OCI-LY7 (cell line): ENCODE data around the gene GRB10. TPM values are rescaled to one million over a fixed set of nuclear protein-coding genes. Genes with fewer than 3 reads are reported as not detected.

ENCODE experiments used
- BruUV-seq: library from RNA; stranded (reverse); fragments of 400-500 nt; replicated peaks from 2 replicates; lab custom pipeline; 2021; lab: Mats Ljungman, UMichigan
- CTCF ChIA-PET: fragments of 300-600 bp; sonication (Branson Sonifier 250); formaldehyde crosslinking; loops from one replicate; lab custom pipeline; 2022; ENCODE audit warnings: antibody characterized with exemption; ENCODE audit not compliant: unreplicated experiment; lab: Charles Lee
- POLR2A ChIA-PET: fragments of 300-600 bp; sonication (Branson Sonifier 250); formaldehyde crosslinking; loops from one replicate; lab custom pipeline; 2022; ENCODE audit warnings: antibody characterized with exemption; lab: Charles Lee
- DNase-seq: peaks from one replicate; pipeline ENCODE4 v3.0.0-alpha.2; 2015; ENCODE audit warnings: low spot score
- H2AFZ ChIP-seq: fragments of 200-600 bp; sonication (generic), shearing (Covaris generic); 2 replicates; pipeline ENCODE4 v1.6.1; 2014; ENCODE audit warnings: mild to moderate bottlenecking, antibody characterized with exemption, low read length, moderate library complexity
- H3K27ac ChIP-seq: fragments of 200-600 bp; sonication (generic); 2 replicates; pipeline ENCODE4 v1.5.1; 2014; ENCODE audit warnings: mixed run types, low read depth, mild to moderate bottlenecking, moderate library complexity, low read length, inconsistent platforms; ENCODE audit not compliant: poor library complexity, severe bottlenecking
- H3K36me3 ChIP-seq: fragments of 200-600 bp; sonication (generic); 2 replicates; pipeline ENCODE4 v1.6.1; 2014; ENCODE audit warnings: mild to moderate bottlenecking, antibody characterized with exemption, low read length, moderate library complexity, mixed read lengths; ENCODE audit not compliant: insufficient read depth
- H3K4me1 ChIP-seq: fragments of 200-600 bp; sonication (generic); 2 replicates; pipeline ENCODE4 v1.5.1; 2014; ENCODE audit warnings: mild to moderate bottlenecking, low read length; ENCODE audit not compliant: insufficient read depth, poor library complexity, severe bottlenecking
- H3K4me2 ChIP-seq: fragments of 200-600 bp; sonication (generic); 2 replicates; pipeline ENCODE4 v1.6.1; 2014; ENCODE audit warnings: mild to moderate bottlenecking, low read length
- H3K4me3 ChIP-seq: fragments of 200-600 bp; sonication (generic); 2 replicates; pipeline ENCODE4 v1.5.1; 2014; ENCODE audit warnings: mild to moderate bottlenecking, low read depth, low read length; ENCODE audit not compliant: poor library complexity, severe bottlenecking
- H3K79me2 ChIP-seq: fragments of 200-600 bp; sonication (generic); 2 replicates; pipeline ENCODE4 v1.6.1; 2016; ENCODE audit warnings: low read depth, mild to moderate bottlenecking, low read length, moderate library complexity, mixed read lengths; ENCODE audit not compliant: insufficient read depth
- H3K9me2 ChIP-seq: fragments of 200-600 bp; sonication (generic); 2 replicates; pipeline ENCODE4 v1.6.1; 2016; ENCODE audit warnings: mild to moderate bottlenecking, low read length, mixed read lengths; ENCODE audit not compliant: insufficient read depth
- H3K9me3 ChIP-seq: fragments of 200-600 bp; sonication (generic); 2 replicates; pipeline ENCODE4 v1.6.1; 2014; ENCODE audit warnings: mild to moderate bottlenecking, mixed run types, low read length, mixed read lengths
- H4K20me1 ChIP-seq: fragments of 200-600 bp; sonication (generic); 2 replicates; pipeline ENCODE4 v1.6.1; 2014; ENCODE audit warnings: mild to moderate bottlenecking, antibody characterized with exemption, low read length, moderate library complexity, mixed read lengths; ENCODE audit not compliant: insufficient read depth
- EZH2phosphoT487 ChIP-seq: fragments of 200-600 bp; sonication (generic); IDR thresholded peaks from 2 replicates; pipeline ENCODE4 v1.6.1; 2018; ENCODE audit warnings: low read depth, borderline replicate concordance, mild to moderate bottlenecking, mixed run types, antibody characterized with exemption, low read length, moderate library complexity, mixed read lengths
- intact Hi-C: fragments of 100-400 bp; cut with micrococcal nuclease; formaldehyde crosslinking; loops from one replicate; pipeline ENCODE4 v1.10.0; 2022; ENCODE audit not compliant: unreplicated experiment
- total RNA-seq, 2 experiments: library from RNA; depleted of rRNA in 1 of 2; stranded (reverse); fragments of >200 nt in 1 of 2; shearing (Covaris generic) in 1 of 2; gene quantifications; 2 replicates each; pipeline ENCODE4 v1.2.3, GENCODE V29; 2014 to 2022
- TF ChIP-seq, protein P1 (sequence below): fragments of 200-600 bp; sonication (generic); conservative IDR thresholded peaks from 2 replicates; pipeline ENCODE4 v1.5.1; 2014; ENCODE audit warnings: mild to moderate bottlenecking, antibody characterized with exemption, low read length, moderate library complexity, mixed read lengths

The GRB10 gene
- total RNA-seq, 2 experiments from 2014 or later: not detected

DNA sequence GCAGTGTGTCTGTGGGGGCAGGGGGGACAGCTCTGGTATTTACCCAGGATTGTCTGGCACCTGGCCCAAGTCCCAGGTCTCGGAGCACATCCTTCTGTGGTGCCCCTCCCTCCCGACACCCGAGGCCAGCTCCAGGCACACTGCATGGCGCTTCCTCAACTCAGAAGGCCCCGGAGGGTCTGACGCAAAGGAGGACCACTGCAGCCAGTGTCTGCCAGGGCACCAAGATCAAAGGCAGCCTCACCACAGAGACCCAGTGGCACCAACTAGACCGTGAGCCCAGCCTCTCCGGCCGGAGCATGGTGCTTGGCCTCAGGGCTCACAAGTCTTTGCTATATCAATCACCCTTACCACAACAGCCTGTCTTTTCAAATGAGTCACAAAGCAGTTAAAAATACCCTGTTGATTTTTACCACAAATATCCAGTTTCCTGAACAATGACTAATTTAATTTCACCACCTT is 118.2 kb downstream of the GRB10 start:
- H3K4me3 ChIP-seq: no peak overlapping the region
- ChIA-PET CTCF (no interaction called here), POLR2A (no interaction called here)
- H3K36me3 ChIP-seq: no peaks in the 10 kb centered on the region
- H3K9me2 ChIP-seq: no peaks in the 10 kb centered on the region
- no TSS peak for BruUV-seq
- no peaks in the 10 kb centered on the region for H3K79me2 ChIP-seq
- TF ChIP-seq EZH2phosphoT487: no peak
- TF ChIP-seq, protein P1, sequence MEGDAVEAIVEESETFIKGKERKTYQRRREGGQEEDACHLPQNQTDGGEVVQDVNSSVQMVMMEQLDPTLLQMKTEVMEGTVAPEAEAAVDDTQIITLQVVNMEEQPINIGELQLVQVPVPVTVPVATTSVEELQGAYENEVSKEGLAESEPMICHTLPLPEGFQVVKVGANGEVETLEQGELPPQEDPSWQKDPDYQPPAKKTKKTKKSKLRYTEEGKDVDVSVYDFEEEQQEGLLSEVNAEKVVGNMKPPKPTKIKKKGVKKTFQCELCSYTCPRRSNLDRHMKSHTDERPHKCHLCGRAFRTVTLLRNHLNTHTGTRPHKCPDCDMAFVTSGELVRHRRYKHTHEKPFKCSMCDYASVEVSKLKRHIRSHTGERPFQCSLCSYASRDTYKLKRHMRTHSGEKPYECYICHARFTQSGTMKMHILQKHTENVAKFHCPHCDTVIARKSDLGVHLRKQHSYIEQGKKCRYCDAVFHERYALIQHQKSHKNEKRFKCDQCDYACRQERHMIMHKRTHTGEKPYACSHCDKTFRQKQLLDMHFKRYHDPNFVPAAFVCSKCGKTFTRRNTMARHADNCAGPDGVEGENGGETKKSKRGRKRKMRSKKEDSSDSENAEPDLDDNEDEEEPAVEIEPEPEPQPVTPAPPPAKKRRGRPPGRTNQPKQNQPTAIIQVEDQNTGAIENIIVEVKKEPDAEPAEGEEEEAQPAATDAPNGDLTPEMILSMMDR: no peak
- intact Hi-C loops: loop anchor here (10.0 kb wide), 1 partner anchor 60 kb away; no protein-coding TSS in a partner anchor
- DNase-seq: no peak
- H2AFZ ChIP-seq: no peak overlapping the region
- no peak overlapping the region for H3K4me2 ChIP-seq
- peaks cover 7% of the 10 kb centered on the region for H3K4me1 ChIP-seq
- H3K9me3 ChIP-seq: no peaks in the 10 kb centered on the region
- H4K20me1 ChIP-seq: no peaks in the 10 kb centered on the region
- H3K27ac ChIP-seq: no peak overlapping the region

DNA sequence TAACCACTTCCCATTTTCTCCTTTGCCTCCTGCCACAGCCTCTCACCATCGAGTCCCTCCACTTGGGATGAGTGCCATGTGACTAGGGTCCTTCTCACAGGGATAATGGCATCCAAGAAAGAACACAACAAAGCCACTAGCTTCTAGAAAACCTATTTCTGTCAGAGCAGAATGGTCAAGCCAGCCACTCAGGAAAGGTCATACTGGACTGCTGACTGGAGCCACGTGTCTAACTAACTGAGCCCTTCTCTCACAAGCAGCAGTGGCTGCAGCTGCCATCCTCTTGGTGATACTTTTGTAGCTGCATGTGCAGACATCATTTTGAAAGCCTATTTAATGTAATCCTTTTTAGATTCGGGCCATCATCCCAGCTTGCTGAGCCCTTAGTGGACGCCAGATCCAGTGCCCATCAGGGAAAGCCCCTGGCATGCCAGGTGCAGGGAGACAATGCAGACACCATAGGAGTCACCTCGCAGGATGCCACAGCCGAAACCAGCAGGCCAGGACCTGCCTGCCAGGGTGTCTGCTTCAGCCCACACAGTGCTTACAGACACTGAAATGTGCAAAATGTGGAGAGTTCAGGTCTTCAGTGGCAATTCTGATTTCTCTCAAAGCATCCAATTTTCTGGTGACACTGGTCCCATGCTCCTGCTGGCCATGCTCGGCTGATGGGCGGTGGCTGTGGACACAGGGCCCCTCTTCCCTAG is 119.1 kb downstream of the GRB10 start:
- no peaks in the 10 kb centered on the region for H3K9me3 ChIP-seq
- no peak overlapping the region for H3K4me2 ChIP-seq
- H3K4me1 ChIP-seq: peaks cover 7% of the 10 kb centered on the region
- no peaks in the 10 kb centered on the region for H3K36me3 ChIP-seq
- H2AFZ ChIP-seq: no peak overlapping the region
- H3K4me3 ChIP-seq: no peak overlapping the region
- H3K27ac ChIP-seq: no peak overlapping the region
- H3K79me2 ChIP-seq: no peaks in the 10 kb centered on the region
- TF ChIP-seq, protein P1: no peak
- no peak for TF ChIP-seq EZH2phosphoT487
- no peaks in the 10 kb centered on the region for H3K9me2 ChIP-seq
- intact Hi-C loops: loop anchor here (10.0 kb wide), 1 partner anchor 59 kb away; no protein-coding TSS in a partner anchor
- no peaks in the 10 kb centered on the region for H4K20me1 ChIP-seq
- DNase-seq: no peak
- CTCF ChIA-PET: no interaction called here
- no TSS peak for BruUV-seq
- POLR2A ChIA-PET: no interaction called here

DNA sequence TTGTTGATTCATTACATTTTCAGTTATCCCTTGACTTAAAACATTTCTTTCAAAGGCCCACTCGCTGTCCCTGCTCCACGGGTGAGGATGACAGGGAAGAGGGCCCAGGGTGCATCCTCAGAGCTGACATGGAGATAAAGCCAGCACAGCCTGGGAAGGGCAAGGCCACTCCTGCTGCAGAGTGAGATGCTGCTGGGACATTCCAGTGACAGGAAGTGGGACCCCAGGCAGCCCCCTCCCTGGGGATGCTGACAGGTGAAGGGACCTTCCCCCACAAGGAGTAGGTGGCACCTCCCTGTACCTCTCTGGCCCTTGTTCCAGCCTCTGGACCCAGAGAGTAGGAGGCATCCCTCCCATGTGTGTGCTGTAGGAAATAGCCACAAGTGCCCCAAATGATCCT is 119.7 kb downstream of the GRB10 start:
- intact Hi-C loops: loop anchor here (10.0 kb wide), 1 partner anchor 58 kb away; no protein-coding TSS in a partner anchor
- ChIA-PET CTCF (no interaction called here), POLR2A (interaction anchor here (0.7 kb wide), 1 partner anchor 23 kb away, joined by 3 read pairs; no protein-coding TSS in a partner anchor)
- DNase-seq: no peak
- H3K4me1 ChIP-seq: peaks cover 7% of the 10 kb centered on the region
- no peaks in the 10 kb centered on the region for H3K36me3 ChIP-seq
- no peak overlapping the region for H2AFZ ChIP-seq
- H3K27ac ChIP-seq: no peak overlapping the region
- H3K4me3 ChIP-seq: no peak overlapping the region
- H3K79me2 ChIP-seq: no peaks in the 10 kb centered on the region
- no peaks in the 10 kb centered on the region for H4K20me1 ChIP-seq
- TF ChIP-seq EZH2phosphoT487: no peak
- TF ChIP-seq, protein P1: no peak
- H3K9me2 ChIP-seq: no peaks in the 10 kb centered on the region
- BruUV-seq: no TSS peak
- H3K9me3 ChIP-seq: no peaks in the 10 kb centered on the region
- H3K4me2 ChIP-seq: no peak overlapping the region
